Neural crest cell (in vitro differentiated cells): ENCODE measurements around the gene TRAPPC8. TPM values are rescaled to one million over a fixed set of nuclear protein-coding genes. Genes with fewer than 3 reads are reported as not detected.
"Not testable (repeated sequence)": the region's sequence is repeated elsewhere in the genome, so short reads cannot be mapped to it uniquely, and the experiment has no call there.

Experiments used
- DNase-seq: peaks from one replicate; pipeline ENCODE4 v3.0.0; 2021; ENCODE audit warnings: low read depth, mixed read lengths, low spot score
- H3K27ac Mint-ChIP-seq: one replicate; pipeline ENCODE4 v1.8.0; 2021; ENCODE audit warnings: mild to moderate bottlenecking, mixed read lengths; ENCODE audit not compliant: unreplicated experiment
- H3K27me3 Mint-ChIP-seq: 2 replicates; pipeline ENCODE4 v1.8.0; 2021; ENCODE audit warnings: low read depth, mild to moderate bottlenecking, mixed read lengths
- H3K36me3 Mint-ChIP-seq: 2 replicates; pipeline ENCODE4 v1.8.0; 2021; ENCODE audit warnings: low read depth, mild to moderate bottlenecking, mixed read lengths
- H3K4me1 Mint-ChIP-seq: 2 replicates; pipeline ENCODE4 v1.8.0; 2021; ENCODE audit warnings: mixed read lengths
- H3K4me3 Mint-ChIP-seq: one replicate; pipeline ENCODE4 v1.8.0; 2021; ENCODE audit warnings: mild to moderate bottlenecking, mixed read lengths
- H3K9me3 Mint-ChIP-seq: 2 replicates; pipeline ENCODE4 v1.8.0; 2021; ENCODE audit warnings: mixed read lengths
- total RNA-seq: library from RNA; stranded (reverse); gene quantifications from 2 replicates; pipeline ENCODE4 v1.2.1, GENCODE V29; 2021
- TF ChIP-seq, protein P1 (sequence below): fragments of 200-600 bp; sonication (generic); conservative IDR thresholded peaks from 2 replicates; pipeline ENCODE4 v1.5.0; 2021; ENCODE audit warnings: antibody characterized with exemption, mild to moderate bottlenecking

The TRAPPC8 gene
- total RNA-seq, 1 donor from 2014 or later: 27.7 TPM

DNA sequence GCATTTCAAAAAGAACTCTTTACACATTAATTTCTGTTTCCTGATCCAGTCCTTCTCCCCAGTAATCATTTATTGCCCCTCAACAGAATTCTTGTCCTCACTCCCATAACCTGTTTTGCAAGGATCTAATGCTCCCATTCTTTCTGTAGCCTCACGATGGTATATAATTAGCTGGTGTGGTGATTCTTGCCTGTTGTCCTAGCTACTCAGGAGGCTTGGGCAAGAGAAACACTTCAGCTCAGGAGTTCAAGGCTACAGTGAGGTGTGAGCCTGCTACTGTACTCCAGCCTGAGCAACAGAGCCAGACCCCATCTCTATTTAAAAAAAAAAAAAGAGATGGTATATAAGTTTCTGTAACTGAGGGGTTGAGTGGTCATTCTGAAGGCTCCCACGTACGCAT is 7.7 kb upstream of the TRAPPC8 start:
- Mint-ChIP-seq H3K27ac (peak overlapping the region; percentile 59), H3K27me3 (peaks cover 2% of the 10 kb centered on the region), H3K36me3 (no peaks in the 10 kb centered on the region), H3K9me3 (no peaks in the 10 kb centered on the region), H3K4me1 (peaks cover 5% of the 10 kb centered on the region), H3K4me3 (no peak overlapping the region)
- TF ChIP-seq, protein P1, sequence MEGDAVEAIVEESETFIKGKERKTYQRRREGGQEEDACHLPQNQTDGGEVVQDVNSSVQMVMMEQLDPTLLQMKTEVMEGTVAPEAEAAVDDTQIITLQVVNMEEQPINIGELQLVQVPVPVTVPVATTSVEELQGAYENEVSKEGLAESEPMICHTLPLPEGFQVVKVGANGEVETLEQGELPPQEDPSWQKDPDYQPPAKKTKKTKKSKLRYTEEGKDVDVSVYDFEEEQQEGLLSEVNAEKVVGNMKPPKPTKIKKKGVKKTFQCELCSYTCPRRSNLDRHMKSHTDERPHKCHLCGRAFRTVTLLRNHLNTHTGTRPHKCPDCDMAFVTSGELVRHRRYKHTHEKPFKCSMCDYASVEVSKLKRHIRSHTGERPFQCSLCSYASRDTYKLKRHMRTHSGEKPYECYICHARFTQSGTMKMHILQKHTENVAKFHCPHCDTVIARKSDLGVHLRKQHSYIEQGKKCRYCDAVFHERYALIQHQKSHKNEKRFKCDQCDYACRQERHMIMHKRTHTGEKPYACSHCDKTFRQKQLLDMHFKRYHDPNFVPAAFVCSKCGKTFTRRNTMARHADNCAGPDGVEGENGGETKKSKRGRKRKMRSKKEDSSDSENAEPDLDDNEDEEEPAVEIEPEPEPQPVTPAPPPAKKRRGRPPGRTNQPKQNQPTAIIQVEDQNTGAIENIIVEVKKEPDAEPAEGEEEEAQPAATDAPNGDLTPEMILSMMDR: no peak
- DNase-seq: no peak

DNA sequence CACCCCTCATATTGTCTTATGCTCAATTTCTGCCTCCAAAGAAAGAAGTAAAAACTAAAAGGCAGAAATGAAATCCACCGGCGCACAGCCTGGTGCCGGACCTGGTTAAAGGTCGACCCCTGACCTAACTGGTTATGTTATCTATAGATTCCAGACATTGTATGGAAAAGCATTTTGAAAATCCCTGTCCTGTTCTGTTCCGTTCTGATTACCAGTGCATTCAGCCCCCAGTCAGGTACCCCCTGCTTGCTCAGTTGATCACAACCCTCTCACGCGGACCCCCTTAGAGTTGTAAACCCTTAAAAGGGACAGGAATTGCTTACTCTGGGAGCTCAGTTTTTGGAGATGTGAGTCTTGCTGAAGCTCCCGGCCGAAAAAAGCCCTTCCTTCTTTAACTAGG is 5.4 kb upstream of the TRAPPC8 start:
- H3K9me3 Mint-ChIP-seq, H3K4me3 Mint-ChIP-seq, H3K36me3 Mint-ChIP-seq, H3K27ac Mint-ChIP-seq, DNase-seq: not testable (repeated sequence)
- H3K27me3 Mint-ChIP-seq: peaks cover 23% of the 10 kb centered on the region
- peaks cover 18% of the 10 kb centered on the region for H3K4me1 Mint-ChIP-seq

GRCh38 chr18:31946305-31947046 is 3.5 kb upstream of the TRAPPC8 start:
- Mint-ChIP-seq H3K9me3 (no peaks in the 10 kb centered on the region), H3K27me3 (peaks cover 23% of the 10 kb centered on the region), H3K4me1 (peaks cover 30% of the 10 kb centered on the region), H3K4me3 (peak overlapping the region; percentile 67), H3K36me3 (no peaks in the 10 kb centered on the region), H3K27ac (no peak overlapping the region)
- no peak for DNase-seq
- TF ChIP-seq, protein P1: no peak

- Mint-ChIP-seq H3K27ac (peak overlapping the region; percentile 82), H3K9me3 (no peaks in the 10 kb centered on the region), H3K36me3 (no peaks in the 10 kb centered on the region), H3K4me1 (peaks cover 39% of the 10 kb centered on the region), H3K4me3 (peak overlapping the region; percentile 100), H3K27me3 (peaks cover 23% of the 10 kb centered on the region)
- DNase-seq: no peak
- TF ChIP-seq, protein P1: no peak
Measured at GRCh38 chr18:31943878-31944816, 1.2 kb upstream of the TRAPPC8 start.

- H3K27me3 Mint-ChIP-seq: peaks cover 23% of the 10 kb centered on the region
- H3K27ac Mint-ChIP-seq: peak overlapping the region; percentile 100
- DNase-seq: no peak
- H3K4me1 Mint-ChIP-seq: peaks cover 44% of the 10 kb centered on the region
- H3K36me3 Mint-ChIP-seq: no peaks in the 10 kb centered on the region
- TF ChIP-seq, protein P1: no peak
- peak overlapping the region; percentile 100 for H3K4me3 Mint-ChIP-seq
- no peaks in the 10 kb centered on the region for H3K9me3 Mint-ChIP-seq
Measured at GRCh38 chr18:31942291-31942998, 483 bp downstream of the TRAPPC8 start.
